ENCODE measurements around the gene APBB2. TPM values are rescaled to one million over a fixed set of nuclear protein-coding genes. Genes with fewer than 3 reads are reported as not detected.

Gene APBB2
- total and polyA plus RNA-seq, 10 of the 15 experiments (the other 5 are each of a cell fraction or from before 2014, with no cell fraction given): 2.7 to 24.6 (median 19.0) TPM

DNA sequence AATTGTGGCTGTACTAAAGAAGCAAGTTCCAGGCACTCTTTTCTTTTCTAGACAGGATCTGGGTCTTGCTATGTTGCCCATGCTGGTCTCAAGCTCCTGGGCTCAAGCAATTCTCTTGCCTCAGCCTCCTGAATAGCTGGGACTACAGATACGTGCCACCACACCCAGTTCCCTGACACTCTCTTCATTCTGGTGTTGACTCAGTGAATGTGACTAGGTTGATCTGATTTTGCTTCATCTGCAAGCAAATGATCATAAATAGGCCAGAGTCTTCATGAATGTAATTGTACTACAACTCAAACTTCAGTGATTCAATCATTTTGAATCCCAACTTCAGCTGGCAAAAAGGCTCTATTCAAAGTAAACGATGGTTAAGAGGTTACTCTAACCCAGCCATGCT, 78.5 kb downstream of the APBB2 start:
- FAIRE-seq: peak; percentile 75

More for the DNA sequence above, 78.5 kb downstream of the APBB2 start:
- in situ Hi-C loops (cut with MboI): no loop called here
- CTCF ChIA-PET: interaction anchor here (1.1 kb wide), 2 partner anchors 18 to 292 kb away, joined by 3 read pairs; no protein-coding TSS in a partner anchor
- no TSS peak for BruUV-seq (replicated peaks)
- 23% methylated on average over 2 of the region's 2 CpGs for WGBS (ENCODE audit: insufficient coverage, insufficient replicate concordance, low lambda C conversion rate, missing lambda C conversion rate)
- Histone ChIP-seq H4K20me1 (ENCODE audit: control insufficient read depth, insufficient read depth) (no peaks in the 10 kb centered on the region), H3K4me1 (ENCODE audit: control insufficient read depth, insufficient read depth, low read length) (peaks cover 5% of the 10 kb centered on the region), H3K27me3 (replicated peaks in 1 of 2; ENCODE audit: control insufficient read depth in 2 of 2, insufficient read depth in 2 of 2, low read length in 1 of 2) (no peaks in the 10 kb centered on the region), H3K4me2 (ENCODE audit: control insufficient read depth, insufficient read depth) (no peak overlapping the region; the same call in 1 of the 2 replicates), H3K9me3 (replicated peaks; ENCODE audit: control insufficient read depth, insufficient read depth, low read length) (no peaks in the 10 kb centered on the region; the same call in 2 of the 3 replicates), H3K27ac (ENCODE audit: control insufficient read depth, insufficient read depth) (no peak overlapping the region), H3K4me3 (no peak overlapping the region), H3K79me2 (ENCODE audit: control insufficient read depth, insufficient read depth, low read length) (peaks cover 1% of the 10 kb centered on the region), H3K9ac (ENCODE audit: control insufficient read depth, insufficient read depth, low read length) (no peak overlapping the region), H3K36me3 (ENCODE audit: control insufficient read depth in 2 of 2, insufficient read depth in 2 of 2, low read length in 1 of 2) (no peaks in the 10 kb centered on the region), H2AFZ (ENCODE audit: control insufficient read depth, low read depth, low read length) (no peak overlapping the region)
- ATAC-seq: no peak
- no peak for DNase-seq (ENCODE audit: low read depth, low spot score)
- SMC1A ChIA-PET (ENCODE audit: uncharacterized antibody, unreplicated experiment): interaction anchor here (0.8 to 2.2 kb wide), 6 partner anchors 10 to 155 kb away, joined by 3 to 6 read pairs (median 4); no protein-coding TSS in a partner anchor
- no peak for TF ChIP-seq MTA3 (IDR thresholded peaks at IDR 0.05; ENCODE audit: borderline replicate concordance, low read length)
- no peak for TF ChIP-seq EP300 (IDR thresholded peaks at IDR 0.05; ENCODE audit: borderline replicate concordance in 1 of 2, control insufficient read depth in 1 of 2, low read depth in 2 of 2, low read length in 2 of 2)
- TF ChIP-seq BRCA1 (IDR thresholded peaks at IDR 0.05; ENCODE audit: low read depth, low read length): no peak
- TF ChIP-seq HDAC2 (IDR thresholded peaks at IDR 0.05): no peak
- TF ChIP-seq KAT2A (conservative IDR thresholded peaks at IDR 0.05; ENCODE audit: control insufficient read depth, low read depth, low read length): no peak
- TF ChIP-seq, protein P1, sequence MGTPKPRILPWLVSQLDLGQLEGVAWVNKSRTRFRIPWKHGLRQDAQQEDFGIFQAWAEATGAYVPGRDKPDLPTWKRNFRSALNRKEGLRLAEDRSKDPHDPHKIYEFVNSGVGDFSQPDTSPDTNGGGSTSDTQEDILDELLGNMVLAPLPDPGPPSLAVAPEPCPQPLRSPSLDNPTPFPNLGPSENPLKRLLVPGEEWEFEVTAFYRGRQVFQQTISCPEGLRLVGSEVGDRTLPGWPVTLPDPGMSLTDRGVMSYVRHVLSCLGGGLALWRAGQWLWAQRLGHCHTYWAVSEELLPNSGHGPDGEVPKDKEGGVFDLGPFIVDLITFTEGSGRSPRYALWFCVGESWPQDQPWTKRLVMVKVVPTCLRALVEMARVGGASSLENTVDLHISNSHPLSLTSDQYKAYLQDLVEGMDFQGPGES (IDR thresholded peaks at IDR 0.05): no peak
- TF ChIP-seq NBN (IDR thresholded peaks at IDR 0.05): no peak
- TF ChIP-seq ESRRA (IDR thresholded peaks at IDR 0.05; ENCODE audit: low read length): no peak
- no peak for TF ChIP-seq IKZF1 (conservative IDR thresholded peaks at IDR 0.05)
- no peak for TF ChIP-seq NR2C2 (IDR thresholded peaks at IDR 0.05; ENCODE audit: borderline replicate concordance, control insufficient read depth, insufficient read length, low read depth)
- TF ChIP-seq, protein P2, sequence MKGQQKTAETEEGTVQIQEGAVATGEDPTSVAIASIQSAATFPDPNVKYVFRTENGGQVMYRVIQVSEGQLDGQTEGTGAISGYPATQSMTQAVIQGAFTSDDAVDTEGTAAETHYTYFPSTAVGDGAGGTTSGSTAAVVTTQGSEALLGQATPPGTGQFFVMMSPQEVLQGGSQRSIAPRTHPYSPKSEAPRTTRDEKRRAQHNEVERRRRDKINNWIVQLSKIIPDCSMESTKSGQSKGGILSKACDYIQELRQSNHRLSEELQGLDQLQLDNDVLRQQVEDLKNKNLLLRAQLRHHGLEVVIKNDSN (IDR thresholded peaks at IDR 0.05; ENCODE audit: borderline replicate concordance, extremely low read length, insufficient read depth, low read depth, low read length): no peak
- no peak for TF ChIP-seq MYC (IDR thresholded peaks at IDR 0.05; ENCODE audit: insufficient read depth, insufficient read length, insufficient replicate concordance, low read length, severe bottlenecking)
- no peak for TF ChIP-seq RUNX3 (IDR thresholded peaks at IDR 0.05; ENCODE audit: low read length)
- no peak for TF ChIP-seq SMAD5 (IDR thresholded peaks at IDR 0.05; ENCODE audit: low read depth)
- TF ChIP-seq, protein P3, sequence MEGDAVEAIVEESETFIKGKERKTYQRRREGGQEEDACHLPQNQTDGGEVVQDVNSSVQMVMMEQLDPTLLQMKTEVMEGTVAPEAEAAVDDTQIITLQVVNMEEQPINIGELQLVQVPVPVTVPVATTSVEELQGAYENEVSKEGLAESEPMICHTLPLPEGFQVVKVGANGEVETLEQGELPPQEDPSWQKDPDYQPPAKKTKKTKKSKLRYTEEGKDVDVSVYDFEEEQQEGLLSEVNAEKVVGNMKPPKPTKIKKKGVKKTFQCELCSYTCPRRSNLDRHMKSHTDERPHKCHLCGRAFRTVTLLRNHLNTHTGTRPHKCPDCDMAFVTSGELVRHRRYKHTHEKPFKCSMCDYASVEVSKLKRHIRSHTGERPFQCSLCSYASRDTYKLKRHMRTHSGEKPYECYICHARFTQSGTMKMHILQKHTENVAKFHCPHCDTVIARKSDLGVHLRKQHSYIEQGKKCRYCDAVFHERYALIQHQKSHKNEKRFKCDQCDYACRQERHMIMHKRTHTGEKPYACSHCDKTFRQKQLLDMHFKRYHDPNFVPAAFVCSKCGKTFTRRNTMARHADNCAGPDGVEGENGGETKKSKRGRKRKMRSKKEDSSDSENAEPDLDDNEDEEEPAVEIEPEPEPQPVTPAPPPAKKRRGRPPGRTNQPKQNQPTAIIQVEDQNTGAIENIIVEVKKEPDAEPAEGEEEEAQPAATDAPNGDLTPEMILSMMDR (IDR thresholded peaks at IDR 0.05 in 2 of 3, conservative IDR thresholded peaks at IDR 0.05 in 1 of 3; ENCODE audit: control insufficient read depth in 2 of 3, extremely low read depth in 1 of 3, insufficient read depth in 1 of 3, low read depth in 3 of 3, low read length in 3 of 3): no peak
- TF ChIP-seq, protein P4, sequence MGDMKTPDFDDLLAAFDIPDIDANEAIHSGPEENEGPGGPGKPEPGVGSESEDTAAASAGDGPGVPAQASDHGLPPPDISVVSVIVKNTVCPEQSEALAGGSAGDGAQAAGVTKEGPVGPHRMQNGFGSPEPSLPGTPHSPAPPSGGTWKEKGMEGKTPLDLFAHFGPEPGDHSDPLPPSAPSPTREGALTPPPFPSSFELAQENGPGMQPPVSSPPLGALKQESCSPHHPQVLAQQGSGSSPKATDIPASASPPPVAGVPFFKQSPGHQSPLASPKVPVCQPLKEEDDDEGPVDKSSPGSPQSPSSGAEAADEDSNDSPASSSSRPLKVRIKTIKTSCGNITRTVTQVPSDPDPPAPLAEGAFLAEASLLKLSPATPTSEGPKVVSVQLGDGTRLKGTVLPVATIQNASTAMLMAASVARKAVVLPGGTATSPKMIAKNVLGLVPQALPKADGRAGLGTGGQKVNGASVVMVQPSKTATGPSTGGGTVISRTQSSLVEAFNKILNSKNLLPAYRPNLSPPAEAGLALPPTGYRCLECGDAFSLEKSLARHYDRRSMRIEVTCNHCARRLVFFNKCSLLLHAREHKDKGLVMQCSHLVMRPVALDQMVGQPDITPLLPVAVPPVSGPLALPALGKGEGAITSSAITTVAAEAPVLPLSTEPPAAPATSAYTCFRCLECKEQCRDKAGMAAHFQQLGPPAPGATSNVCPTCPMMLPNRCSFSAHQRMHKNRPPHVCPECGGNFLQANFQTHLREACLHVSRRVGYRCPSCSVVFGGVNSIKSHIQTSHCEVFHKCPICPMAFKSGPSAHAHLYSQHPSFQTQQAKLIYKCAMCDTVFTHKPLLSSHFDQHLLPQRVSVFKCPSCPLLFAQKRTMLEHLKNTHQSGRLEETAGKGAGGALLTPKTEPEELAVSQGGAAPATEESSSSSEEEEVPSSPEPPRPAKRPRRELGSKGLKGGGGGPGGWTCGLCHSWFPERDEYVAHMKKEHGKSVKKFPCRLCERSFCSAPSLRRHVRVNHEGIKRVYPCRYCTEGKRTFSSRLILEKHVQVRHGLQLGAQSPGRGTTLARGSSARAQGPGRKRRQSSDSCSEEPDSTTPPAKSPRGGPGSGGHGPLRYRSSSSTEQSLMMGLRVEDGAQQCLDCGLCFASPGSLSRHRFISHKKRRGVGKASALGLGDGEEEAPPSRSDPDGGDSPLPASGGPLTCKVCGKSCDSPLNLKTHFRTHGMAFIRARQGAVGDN (IDR thresholded peaks at IDR 0.05): no peak
- no peak for TF ChIP-seq EZH2 (IDR thresholded peaks at IDR 0.05; ENCODE audit: borderline replicate concordance, control insufficient read depth, low read depth, low read length)
- RAD21 ChIA-PET (ENCODE audit: unreplicated experiment): no interaction called here
- intact Hi-C loops (cut with micrococcal nuclease; ENCODE audit: unreplicated experiment): no loop called here
- POLR2A ChIA-PET: interaction anchor here (0.6 to 1.3 kb wide), 2 partner anchors 30 to 72 kb away, joined by 3 read pairs; no protein-coding TSS in a partner anchor
